H1 (cell line): ENCODE measurements around the gene EML1. TPM values are rescaled to one million over a fixed set of nuclear protein-coding genes. Genes with fewer than 3 reads are reported as not detected.

Experiments
- GTF2F1 ChIP-seq: IDR thresholded peaks from 2 replicates; pipeline ENCODE4 v1.6.1; 2012; ENCODE audit warnings: low read depth, low read length, improper control_type of control experiment, borderline replicate concordance
- KDM5A ChIP-seq: fragments of 200-600 bp; IDR thresholded peaks from 2 replicates; pipeline ENCODE4 v1.7.1; 2012; ENCODE audit warnings: mild to moderate bottlenecking, low read length, inconsistent platforms, mixed read lengths
- RXRA ChIP-seq: IDR thresholded peaks from 2 replicates; pipeline ENCODE4 v1.6.1; 2011; ENCODE audit warnings: low read depth, mild to moderate bottlenecking, low read length, moderate library complexity; ENCODE audit not compliant: insufficient read depth
- polyA plus RNA-seq, 7 experiments: library from polyadenylated mRNA; depleted of rRNA in 3 of 7; stranded (reverse) in 5 of 7; unstranded in 2 of 7; fragments of >200 nt in 5 of 7; fragments of 200-250 nt in 2 of 7; gene quantifications; 1 replicate in 5 of 7; 2 replicates in 1 of 7; 4 replicates in 1 of 7; pipeline versions ENCODE4 v1.2.1 to v1.2.3, GENCODE V29; 2011 to 2013; ENCODE audit warnings: missing spikeins in 2 of 7, mixed read lengths in 2 of 7
- total RNA-seq: library from RNA; stranded (reverse); fragmentation: NEBNext Ultra II Directional; extraction: Animal tissue kit (Norgen Biotek cat#: 25700); gene quantifications from 2 replicates; pipeline ENCODE4 v1.2.1, GENCODE V29; 2021

The EML1 gene
- total and polyA plus RNA-seq, 2 of the 8 experiments (the other 6 are each of a cell fraction or from before 2014, with no cell fraction given) = 11.1 to 24.7 TPM

DNA sequence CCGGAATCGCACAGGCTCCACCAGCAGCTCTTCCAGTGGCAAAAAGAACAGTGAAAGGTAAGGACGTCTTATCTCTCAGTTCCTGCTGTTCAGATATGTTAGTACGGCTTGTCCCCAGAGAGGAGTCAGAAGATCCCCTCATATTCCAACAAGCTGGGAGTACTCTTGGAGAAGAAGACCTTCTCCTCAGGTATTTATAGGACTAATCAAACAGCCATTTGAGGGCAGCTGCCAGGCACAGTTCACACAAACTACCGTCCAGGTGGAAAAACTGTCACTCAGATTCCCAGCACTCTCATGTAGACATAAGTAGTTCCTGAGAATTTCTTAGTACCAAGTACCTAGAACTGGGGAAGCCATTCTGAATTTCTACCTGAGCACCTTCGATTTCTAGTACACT is 85.3 kb downstream of the EML1 start (continued):
- TF ChIP-seq RXRA = no peak
- no peak for TF ChIP-seq KDM5A
- TF ChIP-seq GTF2F1 = no peak
